ENCODE data around the gene HCFC1.
"Not testable (repeated sequence)": the region's sequence is repeated elsewhere in the genome, so short reads cannot be mapped to it uniquely, and the experiment has no call there.

Gene HCFC1

GRCh38 chrX:154006947-154007346, 35.3 kb upstream of the HCFC1 start:
- DNase-seq = no peak

- no peak for DNase-seq
These were observed 32.7 kb upstream of the HCFC1 start for GRCh38 chrX:154004315-154004714.

GRCh38 chrX:154002215-154002719, 30.6 kb upstream of the HCFC1 start:
- DNase-seq = no peak

GRCh38 chrX:154000051-154000450, 28.4 kb upstream of the HCFC1 start:
- no peak for DNase-seq

- DNase-seq = no peak
These were observed 27.9 kb upstream of the HCFC1 start for GRCh38 chrX:153999359-154000037.

- no peak for DNase-seq
These were observed 23.9 kb upstream of the HCFC1 start for GRCh38 chrX:153995504-153995903.

GRCh38 chrX:153994398-153994797, 22.8 kb upstream of the HCFC1 start:
- DNase-seq = not testable (repeated sequence)

- DNase-seq = no peak
These were observed 22.4 kb upstream of the HCFC1 start for GRCh38 chrX:153993978-153994377.

GRCh38 chrX:153993079-153993478, 21.5 kb upstream of the HCFC1 start:
- no peak for DNase-seq

GRCh38 chrX:153992180-153992579, 20.6 kb upstream of the HCFC1 start:
- DNase-seq = no peak

- DNase-seq = no peak
These were observed 19.5 kb upstream of the HCFC1 start for GRCh38 chrX:153991013-153991580.

GRCh38 chrX:153989973-153990655, 18.5 kb upstream of the HCFC1 start:
- DNase-seq = no peak

- no peak for DNase-seq
These were observed 16.9 kb upstream of the HCFC1 start for GRCh38 chrX:153988493-153988892.

GRCh38 chrX:153984351-153985178, 12.9 kb upstream of the HCFC1 start:
- no peak for DNase-seq

GRCh38 chrX:153983321-153983801, 11.7 kb upstream of the HCFC1 start:
- DNase-seq = no peak

GRCh38 chrX:153981771-153982533, 10.3 kb upstream of the HCFC1 start:
- DNase-seq = no peak

GRCh38 chrX:153981231-153981630, 9.6 kb upstream of the HCFC1 start:
- no peak for DNase-seq

- not testable (repeated sequence) for DNase-seq
These were observed 8.8 kb upstream of the HCFC1 start for GRCh38 chrX:153980394-153980793.

GRCh38 chrX:153974726-153975286, 3.2 kb upstream of the HCFC1 start:
- no peak for DNase-seq

- no peak for DNase-seq
These were observed 2.5 kb upstream of the HCFC1 start for GRCh38 chrX:153974003-153974725.

All from NCI-H1417 treated with DMSO at 0.1 percent for 48 hours (cell line).